ENCODE results near the gene ZBTB44. TPM values are rescaled to one million over a fixed set of nuclear protein-coding genes. Genes with fewer than 3 reads are reported as not detected.

The ZBTB44 gene
- total RNA-seq, 1 donor from 2014 or later: 43.6 TPM

GRCh38 chr11:130219148-130219547 is 95.6 kb downstream of the ZBTB44 start:
- no peak for DNase-seq (ENCODE audit: low spot score)
- no peaks in the 10 kb centered on the region for H3K9me3 ChIP-seq (ENCODE audit: low read depth)
- no peaks in the 10 kb centered on the region for H3K36me3 Mint-ChIP-seq
- H3K4me2 ChIP-seq: no peak overlapping the region
- no peak overlapping the region for H3K27ac ChIP-seq
- H3K27me3 Mint-ChIP-seq (ENCODE audit: insufficient read depth, low read depth): peaks cover 3% of the 10 kb centered on the region
- no peaks in the 10 kb centered on the region for H3K36me3 ChIP-seq
- no peaks in the 10 kb centered on the region for H4K20me1 ChIP-seq (ENCODE audit: low read depth)
- H3K4me1 ChIP-seq: no peaks in the 10 kb centered on the region
- no peak overlapping the region for H3K27ac Mint-ChIP-seq
- TF ChIP-seq CTCF (IDR thresholded peaks at IDR 0.05) (no peak), EZH2 (IDR thresholded peaks at IDR 0.05) (no peak), EZH2phosphoT487 (IDR thresholded peaks at IDR 0.05) (no peak)
- no peaks in the 10 kb centered on the region for H3K79me2 ChIP-seq (ENCODE audit: low read depth)
- H3F3A ChIP-seq (ENCODE audit: low read depth): no peaks in the 10 kb centered on the region
- no peak overlapping the region for H2AFZ ChIP-seq (replicated peaks)
- H3K9me3 Mint-ChIP-seq: no peaks in the 10 kb centered on the region
- peaks cover 19% of the 10 kb centered on the region for H3K4me1 Mint-ChIP-seq
- H3K4me3 ChIP-seq: no peak overlapping the region
- H3K27me3 ChIP-seq: no peaks in the 10 kb centered on the region
- H3K4me3 Mint-ChIP-seq: no peak overlapping the region
- no peak overlapping the region for H3K9ac ChIP-seq

GRCh38 chr11:130218501-130219070 is 96.1 kb downstream of the ZBTB44 start:
- DNase-seq (ENCODE audit: low spot score): no peak
- no peaks in the 10 kb centered on the region for H3K27me3 ChIP-seq

GRCh38 chr11:130217133-130218031 is 97.3 kb downstream of the ZBTB44 start:
- peaks cover 19% of the 10 kb centered on the region for H3K4me1 Mint-ChIP-seq
- H3K79me2 ChIP-seq (ENCODE audit: low read depth): no peaks in the 10 kb centered on the region
- H2AFZ ChIP-seq (replicated peaks): no peak overlapping the region
- H3F3A ChIP-seq (ENCODE audit: low read depth): no peaks in the 10 kb centered on the region
- H3K9me3 ChIP-seq (ENCODE audit: low read depth): no peaks in the 10 kb centered on the region
- H3K4me1 ChIP-seq: no peaks in the 10 kb centered on the region
- TF ChIP-seq CTCF (IDR thresholded peaks at IDR 0.05): no peak
- no peak for TF ChIP-seq EZH2phosphoT487 (IDR thresholded peaks at IDR 0.05)
- TF ChIP-seq EZH2 (IDR thresholded peaks at IDR 0.05): no peak
- H3K4me2 ChIP-seq: no peak overlapping the region
- no peak overlapping the region for H3K4me3 ChIP-seq
- no peaks in the 10 kb centered on the region for H3K9me3 Mint-ChIP-seq
- no peaks in the 10 kb centered on the region for H3K36me3 ChIP-seq
- no peak overlapping the region for H3K4me3 Mint-ChIP-seq
- H3K27ac ChIP-seq: no peak overlapping the region
- no peaks in the 10 kb centered on the region for H3K36me3 Mint-ChIP-seq
- H3K27me3 Mint-ChIP-seq (ENCODE audit: insufficient read depth, low read depth): peaks cover 7% of the 10 kb centered on the region
- peaks cover 6% of the 10 kb centered on the region for H3K27me3 ChIP-seq
- peak overlapping the region; percentile 51 for H3K27ac Mint-ChIP-seq
- no peak overlapping the region for H3K9ac ChIP-seq
- DNase-seq (ENCODE audit: low spot score): no peak
- no peaks in the 10 kb centered on the region for H4K20me1 ChIP-seq (ENCODE audit: low read depth)

More at GRCh38 chr11:130218501-130219070, 96.1 kb downstream of the ZBTB44 start:
- H3K36me3 Mint-ChIP-seq: no peaks in the 10 kb centered on the region
- H3K4me3 ChIP-seq: no peak overlapping the region
- H3F3A ChIP-seq (ENCODE audit: low read depth): no peaks in the 10 kb centered on the region
- H3K4me2 ChIP-seq: no peak overlapping the region
- no peaks in the 10 kb centered on the region for H3K4me1 ChIP-seq
- no peak overlapping the region for H3K27ac Mint-ChIP-seq
- TF ChIP-seq EZH2 (IDR thresholded peaks at IDR 0.05) (no peak), EZH2phosphoT487 (IDR thresholded peaks at IDR 0.05) (no peak), CTCF (IDR thresholded peaks at IDR 0.05) (no peak)
- peaks cover 6% of the 10 kb centered on the region for H3K27me3 Mint-ChIP-seq (ENCODE audit: insufficient read depth, low read depth)
- no peak overlapping the region for H2AFZ ChIP-seq (replicated peaks)
- no peak overlapping the region for H3K27ac ChIP-seq
- peaks cover 19% of the 10 kb centered on the region for H3K4me1 Mint-ChIP-seq
- H4K20me1 ChIP-seq (ENCODE audit: low read depth): no peaks in the 10 kb centered on the region
- no peak overlapping the region for H3K9ac ChIP-seq
- H3K4me3 Mint-ChIP-seq: no peak overlapping the region
- H3K36me3 ChIP-seq: no peaks in the 10 kb centered on the region
- no peaks in the 10 kb centered on the region for H3K9me3 Mint-ChIP-seq
- H3K79me2 ChIP-seq (ENCODE audit: low read depth): no peaks in the 10 kb centered on the region
- H3K9me3 ChIP-seq (ENCODE audit: low read depth): no peaks in the 10 kb centered on the region

Data from neural progenitor cell (in vitro differentiated cells).